K562 (cell line): ENCODE measurements around the gene CAPRIN1. TPM values are rescaled to one million over a fixed set of nuclear protein-coding genes. Genes with fewer than 3 reads are reported as not detected.
A peak's percentile ranks its signal among the peaks of the same experiment; 100 is the strongest.

Experiments
- GTF2A2 ChIP-seq: IDR thresholded peaks from 2 replicates; pipeline ENCODE4 v1.6.1; 2016; ENCODE audit warnings: mild to moderate bottlenecking, missing genetic modification characterization, missing compliant biosample characterization
- GTF2F1 ChIP-seq: IDR thresholded peaks from 2 replicates; pipeline ENCODE4 v1.6.1; 2011; ENCODE audit warnings: low read depth, low read length, improper control_type of control experiment
- PHF20 ChIP-seq: fragments of 450-650 bp; IDR thresholded peaks from 2 replicates; pipeline ENCODE4 v1.6.1; 2018; ENCODE audit not compliant: partially characterized antibody
- PTRF ChIP-seq: fragments of 450-650 bp; IDR thresholded peaks from 2 replicates; pipeline ENCODE4 v1.6.1; 2016; ENCODE audit warnings: mild to moderate bottlenecking, missing genetic modification characterization, missing compliant biosample characterization
- TCF7L2 ChIP-seq: fragments of 150-350 bp; IDR thresholded peaks from 2 replicates; pipeline ENCODE4 v1.6.1; 2016; ENCODE audit warnings: low read depth, mild to moderate bottlenecking, low read length, moderate library complexity
- WHSC1 ChIP-seq: IDR thresholded peaks from one replicate; pipeline ENCODE4 v1.6.1; 2012; ENCODE audit warnings: low read length, control low read depth, inconsistent platforms
- ZNF124 ChIP-seq: sonication (generic); formaldehyde crosslinking; IDR thresholded peaks from 2 replicates; pipeline ENCODE4 v1.8.1; 2022; ENCODE audit warnings: missing genetic modification reagents
- ZNF347 ChIP-seq: fragments of 450-650 bp; formaldehyde crosslinking; IDR thresholded peaks from 2 replicates; pipeline ENCODE4 v1.4.0; 2020; ENCODE audit warnings: low read depth, mild to moderate bottlenecking, moderate library complexity
- ZNF354B ChIP-seq: fragments of 250-450 bp; sonication (Bioruptor Pico); IDR thresholded peaks from 2 replicates; pipeline ENCODE4 v1.4.0; 2020
- ZNF717 ChIP-seq: fragments of 250-450 bp; sonication (Bioruptor Pico); IDR thresholded peaks from 2 replicates; pipeline ENCODE4 v1.5.0; 2021
- ZNF766 ChIP-seq: fragments of 200-800 bp; sonication (Bioruptor generic); conservative IDR thresholded peaks from 2 replicates; pipeline ENCODE4 v1.6.1; 2016; ENCODE audit warnings: missing genetic modification characterization, missing compliant biosample characterization
- polyA plus RNA-seq, 8 experiments: library from polyadenylated mRNA; depleted of rRNA in 4 of 8; stranded (reverse) in 5 of 8; unstranded in 3 of 8; fragments of >200 nt; fragmentation: Nextera tagmentation in 2 of 8; fragmentation: Illumina TruSeq in 1 of 8; extraction: Ambion mirVana in 2 of 8; extraction: Trizol in 1 of 8; gene quantifications; 2 replicates each; pipeline versions ENCODE4 v1.2.1 to v1.2.3, GENCODE V29; 2011 to 2014; ENCODE audit warnings: inconsistent platforms in 1 of 8, missing spikeins in 1 of 8
- total RNA-seq, 7 experiments: library from RNA; depleted of rRNA in 6 of 7; stranded (reverse); fragments of >200 nt in 6 of 7; fragmentation: Illumina TruSeq in 2 of 7; extraction: Trizol in 2 of 7; gene quantifications; 2 replicates each; pipeline versions ENCODE4 v1.2.1 to v1.2.3, GENCODE V29; 2011 to 2021; ENCODE audit warnings: low replicate concordance in 1 of 7
- TF ChIP-seq, protein P1 (sequence below): fragments of 450-650 bp; IDR thresholded peaks from 2 replicates; pipeline ENCODE4 v1.6.1; 2016; ENCODE audit warnings: low read depth
- TF ChIP-seq, protein P2 (sequence below), 2 experiments: fragments of 450-650 bp in 1 of 2; sonication (generic) in 1 of 2; formaldehyde crosslinking in 1 of 2; IDR thresholded peaks in 1 of 2; conservative IDR thresholded peaks in 1 of 2; 2 replicates each; pipeline versions ENCODE4 v1.6.1 to v1.8.1; 2016 to 2023; ENCODE audit warnings: mild to moderate bottlenecking in 2 of 2, moderate library complexity in 2 of 2, inconsistent platforms in 1 of 2, missing genetic modification reagents in 1 of 2
- TF ChIP-seq, protein P3 (sequence below): fragments of 250-450 bp; sonication (Bioruptor Pico); IDR thresholded peaks from 2 replicates; pipeline ENCODE4 v1.8.0; 2022; ENCODE audit warnings: moderate library complexity, mild to moderate bottlenecking, inconsistent platforms
- TF ChIP-seq, protein P4 (sequence below): fragments of 250-450 bp; sonication (Bioruptor Pico); IDR thresholded peaks from 2 replicates; pipeline ENCODE4 v1.8.0; 2021; ENCODE audit warnings: mild to moderate bottlenecking, moderate library complexity

Gene CAPRIN1
- total and polyA plus RNA-seq, 9 of the 15 experiments (the other 6 are each of a cell fraction or from before 2014, with no cell fraction given) = 49.6 to 271 (median 244) TPM

DNA sequence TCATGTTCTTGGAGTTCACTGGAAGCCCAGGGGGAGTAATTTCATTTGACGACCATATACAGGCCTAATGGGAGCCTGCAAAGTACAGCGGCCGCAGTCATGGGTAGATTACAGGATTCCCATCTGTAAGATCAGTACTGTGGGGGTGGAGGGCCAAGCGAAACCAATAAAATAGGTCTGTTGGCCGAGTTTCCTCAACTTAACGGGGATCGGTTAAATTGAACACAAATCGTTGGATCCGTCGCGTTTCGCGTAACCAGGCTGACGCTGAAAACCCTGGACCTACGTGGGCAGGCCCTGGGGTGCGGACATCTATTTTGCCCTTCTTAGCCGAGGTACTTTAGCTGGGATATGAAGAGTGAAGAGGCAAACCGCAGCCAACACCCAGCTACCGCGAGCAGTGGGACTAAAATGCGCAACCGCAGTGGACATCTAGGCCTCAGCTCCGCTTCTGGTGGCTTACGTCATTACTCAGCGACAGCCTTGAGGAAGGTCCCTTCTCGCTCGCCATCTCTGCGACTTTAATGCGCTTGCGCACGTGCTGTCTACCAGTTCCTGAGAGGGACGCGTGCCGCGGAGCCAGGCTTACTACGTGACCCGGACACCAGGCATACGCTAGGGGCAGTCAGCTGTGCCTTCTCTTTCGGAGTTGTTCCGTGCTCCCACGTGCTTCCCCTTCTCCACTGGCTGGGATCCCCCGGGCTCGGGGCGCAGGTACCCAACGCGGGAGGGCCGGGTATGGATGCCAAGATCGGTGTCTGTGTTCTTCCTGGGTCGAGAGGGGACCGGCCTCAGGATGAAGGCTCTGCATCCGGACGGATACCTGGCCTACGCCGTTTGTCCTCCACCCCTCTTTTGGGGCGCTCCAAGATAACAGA lies 53.8 kb downstream of the CAPRIN1 start, which contains the start of gene NAT10 (continued):
- TF ChIP-seq, protein P1, sequence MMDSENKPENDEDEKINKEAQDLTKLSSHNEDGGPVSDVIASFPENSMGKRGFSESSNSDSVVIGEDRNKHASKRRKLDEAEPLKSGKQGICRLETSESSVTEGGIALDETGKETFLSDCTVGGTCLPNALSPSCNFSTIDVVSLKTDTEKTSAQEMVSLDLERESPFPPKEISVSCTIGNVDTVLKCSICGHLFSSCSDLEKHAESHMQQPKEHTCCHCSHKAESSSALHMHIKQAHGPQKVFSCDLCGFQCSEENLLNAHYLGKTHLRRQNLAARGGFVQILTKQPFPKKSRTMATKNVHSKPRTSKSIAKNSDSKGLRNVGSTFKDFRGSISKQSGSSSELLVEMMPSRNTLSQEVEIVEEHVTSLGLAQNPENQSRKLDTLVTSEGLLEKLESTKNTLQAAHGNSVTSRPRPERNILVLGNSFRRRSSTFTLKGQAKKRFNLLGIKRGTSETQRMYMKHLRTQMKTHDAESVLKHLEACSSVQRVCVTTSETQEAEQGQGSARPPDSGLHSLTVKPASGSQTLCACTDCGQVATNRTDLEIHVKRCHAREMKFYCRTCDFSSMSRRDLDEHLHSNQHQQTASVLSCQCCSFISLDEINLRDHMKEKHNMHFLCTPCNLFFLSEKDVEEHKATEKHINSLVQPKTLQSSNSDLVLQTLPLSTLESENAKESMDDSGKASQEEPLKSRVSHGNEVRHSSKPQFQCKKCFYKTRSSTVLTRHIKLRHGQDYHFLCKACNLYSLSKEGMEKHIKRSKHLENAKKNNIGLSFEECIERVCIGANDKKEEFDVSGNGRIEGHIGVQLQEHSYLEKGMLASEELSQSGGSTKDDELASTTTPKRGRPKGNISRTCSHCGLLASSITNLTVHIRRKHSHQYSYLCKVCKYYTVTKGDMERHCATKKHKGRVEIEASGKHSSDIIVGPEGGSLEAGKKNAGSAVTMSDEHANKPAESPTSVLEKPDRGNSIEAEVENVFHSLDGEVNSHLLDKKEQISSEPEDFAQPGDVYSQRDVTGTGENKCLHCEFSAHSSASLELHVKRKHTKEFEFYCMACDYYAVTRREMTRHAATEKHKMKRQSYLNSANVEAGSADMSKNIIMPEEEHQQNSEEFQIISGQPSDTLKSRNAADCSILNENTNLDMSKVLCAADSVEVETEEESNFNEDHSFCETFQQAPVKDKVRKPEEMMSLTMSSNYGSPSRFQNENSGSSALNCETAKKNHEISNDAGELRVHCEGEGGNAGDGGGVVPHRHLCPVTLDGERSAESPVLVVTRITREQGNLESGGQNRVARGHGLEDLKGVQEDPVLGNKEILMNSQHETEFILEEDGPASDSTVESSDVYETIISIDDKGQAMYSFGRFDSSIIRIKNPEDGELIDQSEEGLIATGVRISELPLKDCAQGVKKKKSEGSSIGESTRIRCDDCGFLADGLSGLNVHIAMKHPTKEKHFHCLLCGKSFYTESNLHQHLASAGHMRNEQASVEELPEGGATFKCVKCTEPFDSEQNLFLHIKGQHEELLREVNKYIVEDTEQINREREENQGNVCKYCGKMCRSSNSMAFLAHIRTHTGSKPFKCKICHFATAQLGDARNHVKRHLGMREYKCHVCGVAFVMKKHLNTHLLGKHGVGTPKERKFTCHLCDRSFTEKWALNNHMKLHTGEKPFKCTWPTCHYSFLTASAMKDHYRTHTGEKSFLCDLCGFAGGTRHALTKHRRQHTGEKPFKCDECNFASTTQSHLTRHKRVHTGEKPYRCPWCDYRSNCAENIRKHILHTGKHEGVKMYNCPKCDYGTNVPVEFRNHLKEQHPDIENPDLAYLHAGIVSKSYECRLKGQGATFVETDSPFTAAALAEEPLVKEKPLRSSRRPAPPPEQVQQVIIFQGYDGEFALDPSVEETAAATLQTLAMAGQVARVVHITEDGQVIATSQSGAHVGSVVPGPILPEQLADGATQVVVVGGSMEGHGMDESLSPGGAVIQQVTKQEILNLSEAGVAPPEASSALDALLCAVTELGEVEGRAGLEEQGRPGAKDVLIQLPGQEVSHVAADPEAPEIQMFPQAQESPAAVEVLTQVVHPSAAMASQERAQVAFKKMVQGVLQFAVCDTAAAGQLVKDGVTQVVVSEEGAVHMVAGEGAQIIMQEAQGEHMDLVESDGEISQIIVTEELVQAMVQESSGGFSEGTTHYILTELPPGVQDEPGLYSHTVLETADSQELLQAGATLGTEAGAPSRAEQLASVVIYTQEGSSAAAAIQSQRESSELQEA = peak; percentile 92
- no peak for TF ChIP-seq WHSC1
- TF ChIP-seq ZNF354B (CRISPR knock-in tag) = no peak
- no peak for TF ChIP-seq ZNF766 (CRISPR knock-in tag)
- TF ChIP-seq, protein P2, sequence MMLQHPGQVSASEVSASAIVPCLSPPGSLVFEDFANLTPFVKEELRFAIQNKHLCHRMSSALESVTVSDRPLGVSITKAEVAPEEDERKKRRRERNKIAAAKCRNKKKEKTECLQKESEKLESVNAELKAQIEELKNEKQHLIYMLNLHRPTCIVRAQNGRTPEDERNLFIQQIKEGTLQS (IDR thresholded peaks at IDR 0.05) = peak; percentile 91
- TF ChIP-seq, protein P2 (CRISPR knock-in tag; conservative IDR thresholded peaks at IDR 0.05) = peak; percentile 79; the same call in 1 of the 2 replicates
- TF ChIP-seq ZNF717 (CRISPR knock-in tag) = no peak
- no peak for TF ChIP-seq ZNF124 (CRISPR knock-in tag)
- TF ChIP-seq TCF7L2 = no peak
- TF ChIP-seq ZNF347 (CRISPR knock-in tag) = no peak
- TF ChIP-seq, protein P3, sequence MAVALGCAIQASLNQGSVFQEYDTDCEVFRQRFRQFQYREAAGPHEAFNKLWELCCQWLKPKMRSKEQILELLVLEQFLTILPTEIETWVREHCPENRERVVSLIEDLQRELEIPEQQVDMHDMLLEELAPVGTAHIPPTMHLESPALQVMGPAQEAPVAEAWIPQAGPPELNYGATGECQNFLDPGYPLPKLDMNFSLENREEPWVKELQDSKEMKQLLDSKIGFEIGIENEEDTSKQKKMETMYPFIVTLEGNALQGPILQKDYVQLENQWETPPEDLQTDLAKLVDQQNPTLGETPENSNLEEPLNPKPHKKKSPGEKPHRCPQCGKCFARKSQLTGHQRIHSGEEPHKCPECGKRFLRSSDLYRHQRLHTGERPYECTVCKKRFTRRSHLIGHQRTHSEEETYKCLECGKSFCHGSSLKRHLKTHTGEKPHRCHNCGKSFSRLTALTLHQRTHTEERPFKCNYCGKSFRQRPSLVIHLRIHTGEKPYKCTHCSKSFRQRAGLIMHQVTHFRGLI (CRISPR knock-in tag) = no peak
- peak; percentile 89 for TF ChIP-seq PHF20
- no peak for TF ChIP-seq PTRF (tag)
- TF ChIP-seq, protein P4, sequence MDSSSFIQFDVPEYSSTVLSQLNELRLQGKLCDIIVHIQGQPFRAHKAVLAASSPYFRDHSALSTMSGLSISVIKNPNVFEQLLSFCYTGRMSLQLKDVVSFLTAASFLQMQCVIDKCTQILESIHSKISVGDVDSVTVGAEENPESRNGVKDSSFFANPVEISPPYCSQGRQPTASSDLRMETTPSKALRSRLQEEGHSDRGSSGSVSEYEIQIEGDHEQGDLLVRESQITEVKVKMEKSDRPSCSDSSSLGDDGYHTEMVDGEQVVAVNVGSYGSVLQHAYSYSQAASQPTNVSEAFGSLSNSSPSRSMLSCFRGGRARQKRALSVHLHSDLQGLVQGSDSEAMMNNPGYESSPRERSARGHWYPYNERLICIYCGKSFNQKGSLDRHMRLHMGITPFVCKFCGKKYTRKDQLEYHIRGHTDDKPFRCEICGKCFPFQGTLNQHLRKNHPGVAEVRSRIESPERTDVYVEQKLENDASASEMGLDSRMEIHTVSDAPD (CRISPR knock-in tag) = no peak
- TF ChIP-seq GTF2F1 = 0 out of 2 replicates have a peak, but pooled peaks have one; percentile 9
- TF ChIP-seq GTF2A2 (tag) = no peak
